NCI-H774 (cell line): ENCODE measurements around the gene ZBTB9.
"Not testable (repeated sequence)": the region's sequence is repeated elsewhere in the genome, so short reads cannot be mapped to it uniquely, and the experiment has no call there.

Experiments used
- DNase-seq: peaks from one replicate; lab custom pipeline; 2025; lab: John Stamatoyannopoulos, UW

Gene ZBTB9

DNA sequence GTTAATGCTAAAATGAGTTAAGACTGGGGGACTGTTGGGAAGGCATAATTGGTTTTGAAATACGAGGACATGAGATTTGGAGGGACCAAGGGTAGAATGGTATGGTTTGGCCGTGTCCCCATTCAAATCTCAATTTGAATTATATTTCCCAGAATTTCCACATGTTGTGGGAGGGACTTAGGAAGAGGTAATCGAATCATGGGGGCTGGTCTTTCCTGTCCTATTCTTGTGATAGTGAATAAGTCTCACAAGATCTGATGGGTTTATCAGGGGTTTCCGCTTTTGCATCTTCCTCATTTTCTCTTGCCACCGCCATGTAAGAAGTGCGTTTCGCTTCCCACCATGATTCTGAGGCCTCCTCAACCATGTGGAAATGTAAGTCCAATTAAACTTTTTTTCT, 12.7 kb downstream of the ZBTB9 start:
- no peak for DNase-seq

DNA sequence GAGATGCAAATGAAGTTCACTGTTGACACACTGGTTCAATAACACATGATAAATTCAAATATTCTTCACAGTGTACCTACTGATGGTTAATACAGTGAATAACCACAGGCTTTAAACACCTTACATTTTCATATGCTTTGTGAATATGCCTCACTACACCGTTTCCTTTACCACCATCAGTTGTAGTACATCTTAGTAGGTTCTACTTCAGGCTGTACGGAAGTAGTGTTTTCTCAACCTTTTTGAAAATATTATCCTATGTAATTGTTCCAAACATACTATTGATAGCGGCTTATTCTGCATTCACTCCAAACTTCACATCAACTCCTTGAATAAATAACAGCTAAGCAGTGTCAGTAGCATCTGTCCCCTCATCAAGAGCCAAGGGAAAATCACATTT, 15.3 kb downstream of the ZBTB9 start:
- no peak for DNase-seq

DNA sequence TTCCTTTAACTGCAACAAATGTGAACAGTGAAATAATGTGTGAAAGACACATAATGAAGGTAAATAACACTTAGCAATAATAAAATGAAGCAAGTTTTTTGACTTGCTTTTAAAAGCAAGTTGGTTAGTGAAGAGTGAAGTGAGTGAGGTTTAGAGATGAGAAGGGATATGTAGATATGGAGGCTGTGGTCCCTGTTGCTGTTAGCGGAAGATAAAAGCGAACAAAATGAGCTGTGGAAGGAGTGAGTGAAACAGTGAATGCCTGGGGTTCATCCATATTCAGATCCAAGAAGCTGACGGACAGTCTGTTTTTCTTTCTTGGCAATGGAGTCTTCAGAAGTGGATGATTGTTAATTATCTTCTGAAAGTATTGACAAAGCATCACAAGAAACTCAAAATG, 23.5 kb downstream of the ZBTB9 start:
- DNase-seq, result no peak

DNA sequence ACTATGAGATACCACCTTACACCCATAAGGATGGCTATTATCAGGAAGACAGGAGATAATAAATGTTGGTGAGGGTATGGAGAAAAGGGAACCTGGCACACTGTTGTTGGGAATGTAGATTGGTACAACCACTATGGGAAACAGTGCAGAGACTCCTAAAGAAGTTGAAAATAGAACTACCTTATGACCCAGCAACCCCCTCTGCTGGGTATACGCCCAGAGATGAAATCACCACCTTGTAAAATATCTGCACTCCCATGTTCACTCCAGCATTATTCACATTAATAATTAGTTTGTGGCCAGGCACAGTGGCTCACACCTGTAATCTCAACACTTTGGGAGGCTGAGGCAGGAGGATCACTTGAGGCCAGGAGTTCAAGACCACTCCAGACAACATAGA, 26.8 kb downstream of the ZBTB9 start:
- no peak for DNase-seq

DNA sequence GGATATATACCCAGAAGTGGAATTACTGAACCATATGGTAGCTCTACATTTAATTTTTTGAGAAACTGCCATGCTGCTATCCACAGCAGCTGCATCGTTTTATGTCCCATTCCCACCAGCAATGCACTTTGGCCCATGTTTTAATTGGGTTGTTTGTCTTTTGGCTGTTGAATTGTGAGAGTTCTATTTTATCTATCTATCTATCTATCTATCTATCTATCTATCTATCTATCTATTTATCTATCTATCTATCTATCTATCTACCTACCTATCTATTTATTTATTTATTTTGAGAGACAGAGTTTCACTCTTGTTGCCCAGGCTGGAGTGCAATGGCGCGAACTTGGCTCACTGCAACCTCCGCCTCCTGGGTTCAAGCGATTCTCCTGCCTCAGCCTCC, 28.2 kb downstream of the ZBTB9 start:
- DNase-seq, result not testable (repeated sequence)

DNA sequence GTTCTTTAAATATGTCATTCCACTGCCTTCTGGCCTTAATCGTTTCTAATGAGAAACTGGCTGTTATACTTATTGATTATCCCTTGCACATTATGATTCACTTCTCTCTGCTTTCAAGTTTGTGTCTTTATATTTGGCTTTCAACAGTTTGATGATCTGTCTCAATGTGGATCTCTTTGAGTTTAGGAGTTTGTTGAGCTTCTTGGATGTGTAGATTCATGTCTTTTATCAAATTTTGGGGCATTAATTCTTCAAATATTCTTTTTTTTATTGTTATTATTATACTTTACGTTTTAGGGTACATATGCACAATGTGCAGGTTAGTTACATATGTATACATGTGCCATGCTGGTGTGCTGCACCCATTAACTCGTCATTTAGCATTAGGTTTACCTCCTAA, 29.3 kb downstream of the ZBTB9 start:
- DNase-seq, result no peak

DNA sequence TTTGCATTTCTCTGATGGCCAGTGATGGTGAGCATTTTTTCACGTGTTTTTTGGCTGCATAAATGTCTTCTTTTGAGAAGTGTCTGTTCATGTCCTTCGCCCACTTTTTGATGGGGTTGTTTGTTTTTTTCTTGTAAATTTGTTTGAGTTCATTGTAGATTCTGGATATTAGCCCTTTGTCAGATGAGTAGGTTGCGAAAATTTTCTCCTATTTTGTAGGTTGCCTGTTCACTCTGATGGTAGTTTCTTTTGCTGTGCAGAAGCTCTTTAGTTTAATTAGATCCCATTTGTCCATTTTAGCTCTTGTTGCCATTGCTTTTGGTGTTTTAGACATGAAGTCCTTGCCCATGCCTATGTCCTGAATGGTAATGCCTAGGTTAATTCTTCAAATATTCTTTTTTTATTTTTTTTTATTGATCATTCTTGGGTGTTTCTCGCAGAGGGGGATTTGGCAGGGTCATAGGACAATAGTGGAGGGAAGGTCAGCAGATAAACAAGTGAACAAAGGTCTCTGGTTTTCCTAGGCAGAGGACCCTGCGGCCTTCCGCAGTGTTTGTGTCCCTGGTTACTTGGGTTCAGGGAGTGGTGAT, 30.4 kb downstream of the ZBTB9 start:
- DNase-seq, result not testable (repeated sequence)

DNA sequence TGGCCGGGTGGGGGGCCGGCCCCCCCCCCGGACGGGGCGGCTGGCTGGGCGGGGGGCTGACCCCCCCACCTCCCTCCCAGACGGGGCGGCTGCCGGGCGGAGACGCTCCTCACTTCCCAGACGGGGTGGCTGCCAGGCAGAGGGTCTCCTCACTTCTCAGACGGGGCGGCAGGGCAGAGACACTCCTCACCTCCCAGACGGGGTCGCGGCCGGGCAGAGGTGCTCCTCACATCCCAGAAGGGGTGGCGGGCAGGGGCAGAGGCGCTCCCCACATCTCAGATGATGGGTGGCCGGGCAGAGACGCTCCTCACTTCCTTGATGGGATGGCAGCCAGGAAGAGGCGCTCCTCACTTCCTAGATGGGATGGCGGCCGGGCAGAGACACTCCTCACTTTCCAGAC, 31.3 kb downstream of the ZBTB9 start:
- DNase-seq, result not testable (repeated sequence)

DNA sequence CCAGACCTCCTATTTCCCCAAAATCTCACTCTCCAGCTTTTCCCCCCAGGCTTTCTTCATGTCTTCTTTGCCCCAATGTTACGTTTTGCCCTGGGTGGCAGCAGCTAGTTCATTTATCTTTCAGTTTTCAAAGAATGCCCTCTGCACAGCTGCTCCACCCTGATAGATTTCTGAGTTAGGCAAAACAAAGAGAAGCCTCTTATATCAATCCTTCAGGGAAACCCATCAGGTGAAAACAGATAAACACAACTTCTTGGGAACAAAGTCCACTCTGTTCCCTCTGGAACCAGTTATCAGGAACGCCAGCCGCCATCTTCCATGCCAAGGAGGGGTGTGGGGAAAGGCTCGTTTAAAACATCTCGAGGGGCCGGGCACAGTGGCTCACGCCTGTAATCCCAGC, 34.0 kb downstream of the ZBTB9 start:
- no peak for DNase-seq

DNA sequence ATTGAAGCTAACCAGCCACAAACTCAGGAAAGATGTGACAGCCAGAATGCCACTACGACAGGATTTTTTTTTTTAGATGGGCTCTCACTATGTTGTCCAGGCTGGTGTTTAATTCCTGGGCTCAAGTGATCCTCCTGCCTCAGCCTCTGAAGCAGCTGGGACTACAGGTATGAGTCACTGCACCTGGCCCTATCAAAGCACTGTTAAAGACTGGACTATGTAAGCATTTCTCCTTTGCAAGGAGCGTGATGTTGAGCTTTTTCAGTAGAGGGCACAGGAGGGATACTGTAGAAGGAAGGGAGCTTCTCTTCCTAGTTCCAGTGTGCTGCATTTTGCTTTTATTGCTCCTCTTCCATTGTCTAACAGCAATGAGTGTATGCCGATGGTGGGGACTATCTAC, 35.8 kb downstream of the ZBTB9 start:
- no peak for DNase-seq

DNA sequence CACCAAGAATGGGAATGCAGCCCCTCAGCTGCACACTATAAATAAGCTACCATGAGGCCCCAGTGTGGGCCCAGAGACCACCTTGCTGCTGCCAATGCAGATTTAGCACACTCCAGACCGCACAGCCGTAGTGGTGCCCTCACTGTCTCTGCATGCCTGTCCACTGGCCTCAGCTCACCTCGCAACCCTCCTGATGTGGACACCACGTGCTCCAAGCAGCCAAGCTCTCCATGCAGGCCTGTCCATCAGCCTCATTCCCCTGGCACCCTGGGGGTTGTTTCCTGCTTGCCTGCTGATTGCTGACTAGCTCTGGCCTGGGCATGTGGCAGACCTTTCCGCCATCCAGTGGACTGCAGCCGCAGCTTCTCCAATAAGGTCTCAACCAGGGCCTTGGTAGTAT, 36.2 kb downstream of the ZBTB9 start:
- no peak for DNase-seq

DNA sequence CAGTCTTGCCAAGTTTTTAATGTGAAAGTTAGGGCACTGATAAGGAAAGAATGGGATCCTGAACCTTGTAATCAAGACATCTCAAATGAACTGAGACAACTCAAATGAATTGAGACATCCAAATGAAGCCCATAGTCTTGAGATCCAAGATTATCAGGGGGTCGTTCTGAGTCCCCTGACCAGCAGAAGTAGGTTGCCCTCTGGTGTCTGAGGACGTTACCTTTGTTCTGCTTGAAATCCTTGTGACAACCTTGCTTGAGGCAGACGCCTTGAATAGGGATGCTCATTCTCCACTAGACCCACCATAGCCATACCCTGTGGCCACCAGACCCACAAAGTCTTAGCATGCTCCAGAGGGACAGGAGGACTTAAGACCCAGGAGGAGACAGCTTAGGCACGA, 37.7 kb downstream of the ZBTB9 start:
- DNase-seq, result no peak

DNA sequence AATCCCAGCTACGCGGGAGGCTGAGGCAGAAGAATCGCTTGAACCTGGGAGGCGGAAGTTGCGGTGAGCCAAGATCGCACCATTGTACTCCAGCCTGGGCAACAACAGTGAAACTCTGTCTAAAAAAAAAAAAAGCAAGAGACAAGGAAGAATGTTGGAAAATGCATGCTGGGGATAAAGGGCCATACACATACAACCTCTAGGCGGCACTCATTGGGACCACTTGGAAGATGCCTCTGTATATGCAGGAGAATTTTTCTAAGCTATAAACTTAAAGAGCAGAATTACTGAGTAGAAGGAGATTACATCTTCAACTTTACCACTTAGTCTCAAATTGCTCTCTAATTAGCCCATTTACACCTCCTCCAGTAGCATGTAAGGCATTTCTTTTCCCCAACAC, 42.8 kb downstream of the ZBTB9 start:
- DNase-seq, result no peak

DNA sequence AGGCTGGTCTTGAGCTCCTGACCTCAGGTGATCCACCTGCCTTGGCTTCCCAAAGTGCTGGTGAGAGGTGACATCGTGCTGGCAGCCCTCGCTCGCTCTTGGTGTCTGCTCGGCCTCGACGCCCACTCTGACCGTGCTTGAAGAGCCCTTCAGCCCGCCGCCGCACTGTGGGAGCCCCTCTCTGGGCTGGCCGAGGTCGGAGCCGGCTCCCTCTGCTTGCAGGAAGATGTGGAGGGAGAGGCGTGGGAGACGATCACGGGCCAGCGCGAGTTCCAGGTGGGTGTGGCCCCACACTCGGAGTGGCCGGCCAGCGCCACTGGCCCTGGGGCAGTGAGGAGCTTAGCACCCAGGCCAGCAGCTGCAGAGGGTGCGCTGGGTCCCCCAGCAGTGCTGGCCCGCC, 48.1 kb downstream of the ZBTB9 start:
- DNase-seq, result no peak

DNA sequence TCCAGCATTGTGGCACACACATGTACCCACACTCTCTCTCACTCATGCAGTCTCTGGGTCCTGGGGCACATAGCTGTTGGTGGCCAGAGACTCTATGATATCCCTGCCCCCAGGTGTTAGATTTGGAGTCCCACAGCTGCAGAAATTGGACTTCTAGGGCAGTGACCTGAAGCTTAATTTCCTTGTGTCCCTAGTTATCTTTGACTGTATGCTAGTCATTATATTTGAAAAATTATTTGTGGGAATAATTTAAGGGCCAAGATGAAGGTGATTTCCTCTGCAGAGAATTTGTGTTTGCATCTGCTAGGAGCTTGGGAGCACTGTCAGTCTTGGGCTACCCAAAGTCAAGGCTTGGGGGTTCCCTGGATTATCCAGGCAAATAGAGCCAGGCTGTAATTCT, 50.1 kb downstream of the ZBTB9 start:
- DNase-seq, result no peak

DNA sequence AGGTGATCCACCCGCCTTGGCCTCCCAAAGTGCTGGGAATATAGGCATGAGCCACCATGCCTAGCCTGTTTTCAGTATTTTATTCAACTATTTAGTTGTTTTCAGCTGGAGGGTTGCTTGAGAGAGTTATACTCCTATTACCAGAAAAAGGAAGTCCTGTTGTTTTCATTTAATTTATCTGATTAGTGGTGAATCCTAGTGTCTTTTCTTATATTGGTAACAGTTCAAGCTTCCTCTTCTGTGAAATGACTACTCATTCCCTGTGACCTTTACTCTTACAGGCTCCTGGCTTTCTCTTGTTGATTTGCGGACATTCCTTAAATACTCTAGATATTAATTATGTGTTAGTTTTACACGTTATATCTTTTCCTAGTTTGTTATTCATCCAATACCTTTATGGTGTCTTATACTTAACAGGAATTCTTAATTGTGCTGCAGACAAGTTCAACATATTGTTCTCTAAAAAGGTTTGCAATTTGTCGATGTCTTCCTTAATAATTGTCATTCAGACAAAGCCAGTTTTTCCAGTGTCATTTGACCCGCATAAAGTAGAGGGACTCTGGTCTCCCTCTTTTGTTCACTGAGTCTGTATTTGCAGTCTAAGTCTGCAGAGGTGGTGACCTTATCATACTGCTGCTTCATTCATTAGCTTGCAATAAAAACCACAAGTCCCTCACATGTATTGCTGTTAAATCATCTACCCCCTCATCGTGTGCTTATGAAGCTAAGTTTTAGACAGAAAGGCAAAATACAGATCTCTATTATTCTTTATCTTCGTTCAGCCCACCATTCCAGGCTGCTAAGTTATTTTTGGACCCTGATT, 51.4 kb downstream of the ZBTB9 start:
- DNase-seq, result no peak
